GM13976 (cell line): ENCODE results near the gene ZNF346.
"Not testable (repeated sequence)": the region's sequence is repeated elsewhere in the genome, so short reads cannot be mapped to it uniquely, and the experiment has no call there.

Source experiments
- DNase-seq: peaks from one replicate; pipeline ENCODE4 v3.0.0; 2012; ENCODE audit warnings: low spot score
- CTCF ChIP-seq: IDR thresholded peaks from 2 replicates; pipeline ENCODE4 v1.5.1; 2012; ENCODE audit warnings: borderline replicate concordance, mild to moderate bottlenecking; ENCODE audit not compliant: insufficient read depth; ENCODE audit errors: extremely low read depth, missing control alignments, control extremely low read depth
- in situ Hi-C: fragments of 300-500 bp; cut with MboI; formaldehyde crosslinking; loops from one replicate; pipeline ENCODE4 v1.12.0; 2022; ENCODE audit warnings: low sequenced_read_pairs, mixed read lengths, inconsistent platforms; ENCODE audit not compliant: unreplicated experiment

The ZNF346 gene

GRCh38 chr5:177043114-177043513, 20.6 kb downstream of the ZNF346 start:
- no peak for DNase-seq
- in situ Hi-C loops: no loop called here
- TF ChIP-seq CTCF: no peak

GRCh38 chr5:177043958-177044357, 21.5 kb downstream of the ZNF346 start:
- no peak for TF ChIP-seq CTCF
- in situ Hi-C loops: no loop called here
- DNase-seq: no peak

- DNase-seq: no peak
- in situ Hi-C loops: no loop called here
These were observed 22.1 kb downstream of the ZNF346 start for GRCh38 chr5:177044641-177045040.

GRCh38 chr5:177045631-177046030, 23.1 kb downstream of the ZNF346 start:
- in situ Hi-C loops: no loop called here

More at GRCh38 chr5:177044641-177045040, 22.1 kb downstream of the ZNF346 start:
- no peak for TF ChIP-seq CTCF

GRCh38 chr5:177048531-177048930, 26.0 kb downstream of the ZNF346 start:
- DNase-seq, in situ Hi-C loops: not testable (repeated sequence)

More at GRCh38 chr5:177045631-177046030, 23.1 kb downstream of the ZNF346 start:
- no peak for DNase-seq
- TF ChIP-seq CTCF: no peak

- no peak for TF ChIP-seq CTCF
- in situ Hi-C loops: no loop called here
- no peak for DNase-seq
These were observed 26.8 kb downstream of the ZNF346 start for GRCh38 chr5:177049285-177049684.

- in situ Hi-C loops: no loop called here
- DNase-seq: no peak
- no peak for TF ChIP-seq CTCF
These were observed 42.2 kb downstream of the ZNF346 start for GRCh38 chr5:177064500-177065277.
